Fibroblast of the aortic adventitia (primary cell): ENCODE results near the gene KAT7. TPM values are rescaled to one million over a fixed set of nuclear protein-coding genes. Genes with fewer than 3 reads are reported as not detected.

Experiments
- DNase-seq: peaks from one replicate; pipeline ENCODE4 v3.0.0-alpha.2; 2010; ENCODE audit warnings: low read depth
- H3K4me3 ChIP-seq: 2 replicates; pipeline ENCODE4 v1.5.1; 2011; ENCODE audit warnings: low read depth, mild to moderate bottlenecking, control low read depth, low read length, moderate library complexity
- total RNA-seq: library from RNA; depleted of rRNA; stranded (reverse); fragments of >200 nt; gene quantifications from 2 replicates; pipeline ENCODE4 v1.2.3, GENCODE V29; 2012; ENCODE audit warnings: low replicate concordance
- TF ChIP-seq, protein P1 (sequence below): IDR thresholded peaks from 2 replicates; pipeline ENCODE4 v1.5.1; 2011; ENCODE audit warnings: mild to moderate bottlenecking, low read length, control low read depth, inconsistent platforms; ENCODE audit not compliant: insufficient read depth

The KAT7 gene
- total RNA-seq, 1 donor, result 33.5 TPM

DNA sequence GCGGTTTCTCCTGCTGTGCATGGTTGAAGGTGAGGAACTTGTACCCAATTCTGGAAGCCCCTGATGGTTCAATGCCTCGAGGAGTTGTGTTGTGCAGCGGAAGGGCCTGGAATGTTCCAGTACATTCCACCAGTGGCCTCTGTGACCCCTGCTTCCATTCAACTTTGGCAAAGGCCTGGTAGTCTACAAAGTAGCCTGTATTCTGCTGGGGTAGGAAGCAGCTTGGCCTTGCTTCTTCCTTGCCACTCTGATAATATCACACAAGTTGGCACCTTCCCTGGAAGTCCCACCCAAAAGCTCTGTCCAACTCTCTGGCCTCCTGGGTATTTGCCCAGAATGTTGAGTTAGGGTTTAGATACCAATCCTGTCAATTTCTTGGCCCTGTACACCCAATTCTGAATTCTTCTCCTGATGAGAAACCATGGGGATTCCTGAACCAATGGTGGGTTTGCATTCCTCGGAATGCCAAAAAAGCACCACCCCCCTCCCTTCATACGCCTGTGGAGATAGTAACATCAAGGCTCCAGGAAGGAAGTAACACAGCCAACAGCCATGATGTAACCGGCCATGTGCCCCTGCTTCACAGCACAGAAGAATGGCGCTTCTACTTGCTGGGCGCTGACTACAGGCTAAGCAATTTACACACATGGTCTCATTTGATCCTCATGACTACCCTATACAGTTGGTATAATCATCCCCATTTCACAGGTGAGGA lies 12.8 kb upstream of the KAT7 start:
- no peak overlapping the region for H3K4me3 ChIP-seq
- DNase-seq, result peak; percentile 60
- TF ChIP-seq, protein P1, sequence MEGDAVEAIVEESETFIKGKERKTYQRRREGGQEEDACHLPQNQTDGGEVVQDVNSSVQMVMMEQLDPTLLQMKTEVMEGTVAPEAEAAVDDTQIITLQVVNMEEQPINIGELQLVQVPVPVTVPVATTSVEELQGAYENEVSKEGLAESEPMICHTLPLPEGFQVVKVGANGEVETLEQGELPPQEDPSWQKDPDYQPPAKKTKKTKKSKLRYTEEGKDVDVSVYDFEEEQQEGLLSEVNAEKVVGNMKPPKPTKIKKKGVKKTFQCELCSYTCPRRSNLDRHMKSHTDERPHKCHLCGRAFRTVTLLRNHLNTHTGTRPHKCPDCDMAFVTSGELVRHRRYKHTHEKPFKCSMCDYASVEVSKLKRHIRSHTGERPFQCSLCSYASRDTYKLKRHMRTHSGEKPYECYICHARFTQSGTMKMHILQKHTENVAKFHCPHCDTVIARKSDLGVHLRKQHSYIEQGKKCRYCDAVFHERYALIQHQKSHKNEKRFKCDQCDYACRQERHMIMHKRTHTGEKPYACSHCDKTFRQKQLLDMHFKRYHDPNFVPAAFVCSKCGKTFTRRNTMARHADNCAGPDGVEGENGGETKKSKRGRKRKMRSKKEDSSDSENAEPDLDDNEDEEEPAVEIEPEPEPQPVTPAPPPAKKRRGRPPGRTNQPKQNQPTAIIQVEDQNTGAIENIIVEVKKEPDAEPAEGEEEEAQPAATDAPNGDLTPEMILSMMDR, result no peak

DNA sequence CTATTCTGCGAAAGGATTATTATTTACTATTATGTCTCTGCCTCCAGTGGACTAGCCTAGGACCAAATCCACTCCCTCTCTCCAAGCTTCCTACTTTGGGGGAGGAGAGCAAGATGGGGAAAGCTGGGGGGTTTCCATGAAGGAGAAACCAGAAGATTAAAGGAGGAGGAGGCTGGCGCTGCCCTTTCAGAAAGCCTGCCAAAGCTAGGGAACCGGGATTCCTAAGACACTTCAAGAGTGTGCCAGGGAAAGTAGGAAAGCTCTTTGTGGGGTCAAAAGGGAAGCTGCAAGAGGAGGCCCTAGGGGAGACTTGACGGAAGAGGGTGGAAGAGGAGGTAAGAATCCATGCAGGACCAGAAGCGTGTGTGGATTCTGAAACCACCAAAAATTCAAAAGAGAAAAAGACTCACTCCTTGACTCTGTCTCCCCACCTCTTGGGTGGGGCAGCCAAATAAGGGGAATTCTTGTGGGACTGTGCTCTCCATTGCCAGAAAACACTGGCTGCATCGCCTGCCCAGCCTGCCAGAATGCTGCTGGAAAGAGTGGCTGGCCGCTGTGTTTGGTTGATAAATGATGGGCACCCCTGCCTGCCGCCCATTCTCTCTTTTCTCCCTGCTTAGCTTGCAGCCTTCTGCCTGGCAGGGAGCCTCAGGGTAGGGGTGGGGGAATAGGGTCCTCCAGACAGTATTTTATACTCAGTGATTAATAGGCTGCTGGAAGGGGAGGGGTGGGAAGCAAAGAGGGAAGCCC lies 11.8 kb upstream of the KAT7 start:
- DNase-seq, result peak; percentile 65

DNA sequence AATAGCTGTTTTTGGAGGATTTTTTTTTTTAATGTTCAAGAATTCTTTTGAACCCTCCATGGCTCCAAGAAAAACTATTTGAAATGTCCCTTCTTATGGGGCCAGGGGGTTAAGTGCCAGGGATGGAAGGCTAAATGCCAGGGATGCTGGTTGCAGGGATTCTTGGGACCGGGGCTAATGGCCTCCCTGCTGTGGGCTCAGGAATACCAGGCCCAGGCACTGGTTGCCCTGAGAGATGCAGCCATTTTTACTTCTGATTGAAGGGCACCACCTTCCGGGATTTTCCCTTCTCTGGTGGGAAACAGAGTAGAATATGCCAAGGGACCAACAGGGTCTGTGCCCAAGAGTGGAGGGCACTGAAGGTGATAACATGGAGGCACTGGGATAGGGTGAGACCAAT lies 10.9 kb upstream of the KAT7 start:
- TF ChIP-seq, protein P1, result no peak
- DNase-seq, result no peak

More for the DNA sequence above, 11.8 kb upstream of the KAT7 start:
- no peak overlapping the region for H3K4me3 ChIP-seq
- TF ChIP-seq, protein P1, result no peak

DNA sequence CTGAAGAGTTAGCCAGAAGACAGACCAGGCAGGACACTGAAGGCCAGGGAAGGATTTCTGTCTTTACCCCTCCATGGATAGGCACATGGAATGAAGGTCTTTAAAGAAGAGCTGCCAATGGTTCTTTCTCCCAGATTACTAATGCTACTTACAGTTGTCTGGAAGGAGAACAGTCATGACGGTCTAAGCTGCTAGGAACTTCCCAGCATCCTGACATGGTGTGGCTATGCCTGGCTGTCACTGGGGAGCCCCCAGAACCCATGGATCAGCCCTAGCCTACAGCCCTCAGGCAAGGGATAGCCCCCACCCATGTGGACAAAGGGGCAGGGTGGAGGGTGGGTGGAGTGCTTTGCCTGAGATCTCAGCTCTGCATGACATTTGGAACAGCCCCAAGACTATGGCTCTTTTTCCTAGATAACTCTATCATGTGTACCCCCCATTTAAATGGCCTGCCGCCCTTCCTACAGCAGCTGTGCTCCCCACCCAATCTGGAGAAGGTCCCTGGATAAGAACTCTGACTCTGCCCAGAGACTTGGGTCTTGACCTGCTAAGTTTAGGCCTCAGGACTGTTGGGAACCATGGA lies 9.2 kb upstream of the KAT7 start:
- no peak for DNase-seq
- TF ChIP-seq, protein P1, result no peak
- H3K4me3 ChIP-seq, result no peak overlapping the region

More for the DNA sequence above, 10.9 kb upstream of the KAT7 start:
- no peak overlapping the region for H3K4me3 ChIP-seq

DNA sequence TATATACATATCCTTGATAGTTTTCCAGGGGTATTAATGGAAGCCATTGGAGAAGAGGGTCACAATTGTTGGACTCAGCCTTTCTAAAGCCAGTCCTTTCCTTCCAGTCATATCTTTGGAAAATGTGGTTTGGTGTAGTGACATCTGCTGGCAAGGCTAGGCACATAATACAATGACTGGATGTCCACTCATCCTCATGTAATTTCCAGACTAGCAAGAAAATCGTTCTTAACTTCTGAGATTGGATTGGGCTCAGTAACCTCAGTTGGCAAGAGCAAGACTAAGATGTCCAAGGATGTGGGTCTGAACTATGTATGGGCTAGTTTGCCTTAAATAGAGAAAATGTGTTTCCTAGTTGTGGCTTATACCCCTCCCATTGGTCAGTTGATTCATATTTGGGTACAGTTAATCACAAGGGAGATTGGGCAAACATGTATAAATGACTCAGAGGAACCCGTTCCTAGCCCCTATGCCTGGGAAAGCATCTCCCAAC lies 8.7 kb upstream of the KAT7 start:
- H3K4me3 ChIP-seq, result no peak overlapping the region
- peak; percentile 97 for DNase-seq
- TF ChIP-seq, protein P1, result peak; percentile 54

DNA sequence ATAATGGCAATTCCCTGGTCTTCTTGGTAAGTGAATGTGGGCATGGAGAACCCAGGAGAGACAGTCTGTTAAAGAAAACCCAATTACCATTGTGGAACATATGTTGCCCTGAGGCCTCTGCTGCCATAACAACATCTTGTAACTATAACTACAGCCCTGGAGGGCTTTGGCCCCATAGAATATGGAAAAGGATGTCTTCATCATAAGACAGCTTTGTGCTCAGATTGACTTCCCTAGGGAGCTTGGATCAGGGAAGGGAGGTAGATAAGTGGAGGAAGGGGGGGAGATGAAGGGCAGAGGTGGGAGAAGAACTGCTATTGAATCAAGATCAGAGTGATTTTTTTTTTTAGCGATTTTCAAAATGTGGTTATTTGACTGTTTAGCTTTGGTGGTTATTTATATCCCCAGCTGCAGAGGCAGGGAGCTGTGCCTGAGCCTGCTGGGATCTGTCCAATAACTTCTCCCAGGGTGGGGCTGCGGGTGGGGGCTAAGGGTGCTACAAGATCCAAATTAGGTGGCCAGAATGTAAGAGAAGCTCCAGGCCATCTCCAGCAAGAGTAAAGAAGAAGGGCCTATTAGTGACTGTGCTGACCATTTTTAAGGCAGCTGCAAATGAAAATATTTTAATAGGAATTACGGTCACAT lies 5.3 kb upstream of the KAT7 start:
- peak; percentile 32 for DNase-seq
- TF ChIP-seq, protein P1, result no peak
- H3K4me3 ChIP-seq, result no peak overlapping the region
